Activated CD4-positive, alpha-beta T cell treated with anti-CD3 and anti-CD28 coated beads, Interleukin-2, amount 50 U/mL, for 48 hours (primary cell): ENCODE measurements around the gene GUCA2B.

Experiments
- DNase-seq, 2 experiments: peaks; one replicate each; pipeline ENCODE4 v3.0.0-alpha.2; 2020

GUCA2B gene

DNA sequence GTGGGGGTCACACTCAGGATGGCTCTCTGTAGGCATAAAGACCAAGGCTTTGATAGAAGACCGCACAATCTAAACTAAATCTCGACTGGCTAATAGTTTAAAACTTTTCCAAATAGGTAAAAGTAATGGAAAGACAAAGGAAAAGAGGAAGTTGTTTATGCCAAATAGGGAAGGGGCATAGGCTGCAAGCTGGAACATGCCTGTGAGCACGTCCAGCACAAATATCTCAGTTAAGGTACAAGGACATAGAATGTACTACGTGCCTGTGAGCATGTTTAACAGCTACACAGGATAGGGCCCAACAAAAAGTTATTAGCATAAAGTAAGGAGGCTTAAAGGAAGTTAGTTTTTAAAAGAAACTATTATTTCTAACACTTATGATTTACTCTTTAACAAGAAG, 38.9 kb downstream of the GUCA2B start:
- no peak for DNase-seq

DNA sequence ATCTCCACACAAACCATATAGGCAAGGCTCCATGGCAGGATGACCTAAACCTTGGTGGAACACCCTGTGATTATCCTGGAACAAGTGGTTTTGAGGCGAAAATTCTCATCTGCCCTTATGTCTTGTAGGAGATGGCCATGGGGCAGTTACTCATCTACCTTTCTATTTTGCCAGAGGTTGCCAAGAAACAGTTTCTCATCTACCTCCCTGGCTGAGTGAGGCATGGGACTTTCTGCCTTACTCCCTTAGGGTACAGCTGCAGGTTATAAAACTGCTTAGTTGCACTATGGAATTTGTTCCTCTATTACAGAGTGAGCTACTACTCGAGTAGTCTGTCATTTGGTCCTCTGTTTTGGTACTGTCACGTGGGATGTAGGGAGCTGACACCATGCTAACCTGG, 42.6 kb downstream of the GUCA2B start:
- DNase-seq: no peak

DNA sequence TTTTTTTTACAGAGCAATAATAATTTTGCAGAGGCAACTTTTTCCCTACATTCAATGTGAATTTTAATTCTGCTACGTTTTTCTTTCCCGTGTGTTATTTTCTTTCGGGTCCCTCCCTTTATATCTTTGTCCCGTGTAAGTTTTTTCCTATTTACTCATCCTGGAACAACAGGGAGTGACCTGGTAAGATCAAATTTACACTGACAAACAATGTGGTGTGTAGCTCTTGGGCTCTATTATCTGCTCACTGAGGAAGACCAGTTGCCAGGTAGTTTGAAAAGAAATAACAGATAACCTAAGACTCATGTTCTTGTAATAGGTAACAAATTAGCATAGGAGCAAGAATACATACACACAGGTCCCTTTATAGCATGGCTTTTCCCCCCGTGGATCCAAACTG, 45.0 kb downstream of the GUCA2B start:
- no peak for DNase-seq

DNA sequence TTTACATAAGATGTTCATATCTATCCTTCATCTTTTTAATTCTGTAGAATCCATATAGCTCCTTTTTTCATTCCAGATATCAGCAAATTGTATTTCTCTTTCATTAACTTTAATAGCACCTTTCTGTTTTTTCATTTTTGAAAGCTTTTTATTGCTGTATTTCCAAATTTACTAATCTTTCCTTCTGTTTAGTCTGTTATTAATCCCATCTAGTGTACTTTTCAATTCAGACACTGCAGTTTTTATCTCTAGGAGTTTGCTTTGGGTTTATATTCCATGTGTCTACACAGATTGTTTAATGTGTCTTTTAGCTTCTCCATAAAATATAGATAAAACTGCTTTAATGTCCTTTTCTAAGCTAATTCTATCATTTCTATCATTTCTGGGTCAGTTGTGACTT, 48.8 kb downstream of the GUCA2B start:
- no peak for DNase-seq
